ENCODE measurements around the gene ENO1.

DNA sequence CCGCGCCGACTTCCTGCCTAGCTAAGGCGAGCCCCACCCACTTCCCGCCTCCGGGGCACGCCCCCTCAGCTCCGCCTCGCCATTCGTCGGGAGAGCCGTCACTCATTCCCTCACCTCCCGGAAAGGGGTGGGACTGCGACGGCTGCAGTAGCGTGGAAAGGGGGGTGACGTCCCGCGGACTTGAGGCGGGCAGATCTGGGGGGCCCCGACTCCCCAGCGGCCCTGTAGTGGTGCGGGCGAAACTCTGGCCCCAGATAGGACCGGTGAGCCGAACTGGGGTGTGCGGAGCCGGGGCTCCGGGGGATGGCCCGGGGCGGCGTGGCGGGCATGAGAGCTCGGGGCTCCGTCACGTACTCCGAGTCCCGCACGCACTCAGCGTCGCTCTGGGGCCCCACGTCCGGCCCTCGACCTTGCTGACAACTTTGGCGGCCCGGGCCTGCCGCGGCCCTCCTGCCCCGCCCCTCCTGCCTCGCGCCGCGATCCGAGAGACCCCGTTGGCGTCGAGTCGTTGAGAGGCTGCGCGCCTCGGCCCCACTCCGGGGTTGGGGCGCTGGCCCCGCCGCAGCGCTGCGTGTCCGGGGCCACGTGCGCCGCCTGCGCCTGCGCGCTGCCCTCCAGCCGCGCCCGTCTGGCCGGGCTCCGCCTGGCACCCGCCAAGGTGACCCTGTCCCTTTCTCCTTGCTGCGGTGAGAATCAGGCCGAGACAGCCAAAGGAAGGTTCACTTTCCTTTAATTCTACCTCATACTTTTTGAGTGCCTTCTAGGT lies 395 bp upstream of the ENO1 start:
- TF ChIP-seq, protein P1, sequence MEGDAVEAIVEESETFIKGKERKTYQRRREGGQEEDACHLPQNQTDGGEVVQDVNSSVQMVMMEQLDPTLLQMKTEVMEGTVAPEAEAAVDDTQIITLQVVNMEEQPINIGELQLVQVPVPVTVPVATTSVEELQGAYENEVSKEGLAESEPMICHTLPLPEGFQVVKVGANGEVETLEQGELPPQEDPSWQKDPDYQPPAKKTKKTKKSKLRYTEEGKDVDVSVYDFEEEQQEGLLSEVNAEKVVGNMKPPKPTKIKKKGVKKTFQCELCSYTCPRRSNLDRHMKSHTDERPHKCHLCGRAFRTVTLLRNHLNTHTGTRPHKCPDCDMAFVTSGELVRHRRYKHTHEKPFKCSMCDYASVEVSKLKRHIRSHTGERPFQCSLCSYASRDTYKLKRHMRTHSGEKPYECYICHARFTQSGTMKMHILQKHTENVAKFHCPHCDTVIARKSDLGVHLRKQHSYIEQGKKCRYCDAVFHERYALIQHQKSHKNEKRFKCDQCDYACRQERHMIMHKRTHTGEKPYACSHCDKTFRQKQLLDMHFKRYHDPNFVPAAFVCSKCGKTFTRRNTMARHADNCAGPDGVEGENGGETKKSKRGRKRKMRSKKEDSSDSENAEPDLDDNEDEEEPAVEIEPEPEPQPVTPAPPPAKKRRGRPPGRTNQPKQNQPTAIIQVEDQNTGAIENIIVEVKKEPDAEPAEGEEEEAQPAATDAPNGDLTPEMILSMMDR (IDR thresholded peaks at IDR 0.05 in 2 of 3, conservative IDR thresholded peaks at IDR 0.05 in 1 of 3; ENCODE audit: borderline replicate concordance in 1 of 3, insufficient read depth in 1 of 3, low read depth in 2 of 3, low read length in 2 of 3), result no peak
- no peak for TF ChIP-seq EZH2phosphoT487 (IDR thresholded peaks at IDR 0.05; ENCODE audit: borderline replicate concordance)
- TF ChIP-seq, protein P2, sequence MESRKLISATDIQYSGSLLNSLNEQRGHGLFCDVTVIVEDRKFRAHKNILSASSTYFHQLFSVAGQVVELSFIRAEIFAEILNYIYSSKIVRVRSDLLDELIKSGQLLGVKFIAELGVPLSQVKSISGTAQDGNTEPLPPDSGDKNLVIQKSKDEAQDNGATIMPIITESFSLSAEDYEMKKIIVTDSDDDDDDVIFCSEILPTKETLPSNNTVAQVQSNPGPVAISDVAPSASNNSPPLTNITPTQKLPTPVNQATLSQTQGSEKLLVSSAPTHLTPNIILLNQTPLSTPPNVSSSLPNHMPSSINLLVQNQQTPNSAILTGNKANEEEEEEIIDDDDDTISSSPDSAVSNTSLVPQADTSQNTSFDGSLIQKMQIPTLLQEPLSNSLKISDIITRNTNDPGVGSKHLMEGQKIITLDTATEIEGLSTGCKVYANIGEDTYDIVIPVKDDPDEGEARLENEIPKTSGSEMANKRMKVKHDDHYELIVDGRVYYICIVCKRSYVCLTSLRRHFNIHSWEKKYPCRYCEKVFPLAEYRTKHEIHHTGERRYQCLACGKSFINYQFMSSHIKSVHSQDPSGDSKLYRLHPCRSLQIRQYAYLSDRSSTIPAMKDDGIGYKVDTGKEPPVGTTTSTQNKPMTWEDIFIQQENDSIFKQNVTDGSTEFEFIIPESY (IDR thresholded peaks at IDR 0.05; ENCODE audit: extremely low read depth, insufficient replicate concordance, low read length), result no peak
- TF ChIP-seq FOSL1 (IDR thresholded peaks at IDR 0.05; ENCODE audit: low read depth), result no peak
- TF ChIP-seq POLR2A (IDR thresholded peaks at IDR 0.05; ENCODE audit: borderline replicate concordance, extremely low read depth, insufficient read depth, insufficient read length), result peak; percentile 62
- peak; percentile 89 for TF ChIP-seq YY1 (IDR thresholded peaks at IDR 0.05; ENCODE audit: extremely low read depth, insufficient replicate concordance, low read depth, low read length)
- TF ChIP-seq TCF7L2 (IDR thresholded peaks at IDR 0.05; ENCODE audit: borderline replicate concordance, extremely low read depth, insufficient read depth, insufficient read length), result peak; percentile 37
- no peak for TF ChIP-seq SIN3A (IDR thresholded peaks at IDR 0.05; ENCODE audit: low read depth)
- TF ChIP-seq, protein P3, sequence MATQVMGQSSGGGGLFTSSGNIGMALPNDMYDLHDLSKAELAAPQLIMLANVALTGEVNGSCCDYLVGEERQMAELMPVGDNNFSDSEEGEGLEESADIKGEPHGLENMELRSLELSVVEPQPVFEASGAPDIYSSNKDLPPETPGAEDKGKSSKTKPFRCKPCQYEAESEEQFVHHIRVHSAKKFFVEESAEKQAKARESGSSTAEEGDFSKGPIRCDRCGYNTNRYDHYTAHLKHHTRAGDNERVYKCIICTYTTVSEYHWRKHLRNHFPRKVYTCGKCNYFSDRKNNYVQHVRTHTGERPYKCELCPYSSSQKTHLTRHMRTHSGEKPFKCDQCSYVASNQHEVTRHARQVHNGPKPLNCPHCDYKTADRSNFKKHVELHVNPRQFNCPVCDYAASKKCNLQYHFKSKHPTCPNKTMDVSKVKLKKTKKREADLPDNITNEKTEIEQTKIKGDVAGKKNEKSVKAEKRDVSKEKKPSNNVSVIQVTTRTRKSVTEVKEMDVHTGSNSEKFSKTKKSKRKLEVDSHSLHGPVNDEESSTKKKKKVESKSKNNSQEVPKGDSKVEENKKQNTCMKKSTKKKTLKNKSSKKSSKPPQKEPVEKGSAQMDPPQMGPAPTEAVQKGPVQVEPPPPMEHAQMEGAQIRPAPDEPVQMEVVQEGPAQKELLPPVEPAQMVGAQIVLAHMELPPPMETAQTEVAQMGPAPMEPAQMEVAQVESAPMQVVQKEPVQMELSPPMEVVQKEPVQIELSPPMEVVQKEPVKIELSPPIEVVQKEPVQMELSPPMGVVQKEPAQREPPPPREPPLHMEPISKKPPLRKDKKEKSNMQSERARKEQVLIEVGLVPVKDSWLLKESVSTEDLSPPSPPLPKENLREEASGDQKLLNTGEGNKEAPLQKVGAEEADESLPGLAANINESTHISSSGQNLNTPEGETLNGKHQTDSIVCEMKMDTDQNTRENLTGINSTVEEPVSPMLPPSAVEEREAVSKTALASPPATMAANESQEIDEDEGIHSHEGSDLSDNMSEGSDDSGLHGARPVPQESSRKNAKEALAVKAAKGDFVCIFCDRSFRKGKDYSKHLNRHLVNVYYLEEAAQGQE (IDR thresholded peaks at IDR 0.05; ENCODE audit: low read depth), result no peak
- TF ChIP-seq, protein P4, sequence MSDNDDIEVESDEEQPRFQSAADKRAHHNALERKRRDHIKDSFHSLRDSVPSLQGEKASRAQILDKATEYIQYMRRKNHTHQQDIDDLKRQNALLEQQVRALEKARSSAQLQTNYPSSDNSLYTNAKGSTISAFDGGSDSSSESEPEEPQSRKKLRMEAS (IDR thresholded peaks at IDR 0.05), result no peak
- no peak for TF ChIP-seq ZNF274 (IDR thresholded peaks at IDR 0.05; ENCODE audit: low read depth, low read length)
- peak; percentile 10 for TF ChIP-seq POLR2AphosphoS5 (IDR thresholded peaks at IDR 0.05; ENCODE audit: low read depth, low read length)
- TF ChIP-seq EZH2 (IDR thresholded peaks at IDR 0.05), result no peak
- no peak for TF ChIP-seq RAD21 (IDR thresholded peaks at IDR 0.05; ENCODE audit: low read depth)

Measured in HCT116 (cell line).